GM21367 (cell line): ENCODE data around the gene RBFOX2.

Source experiments
- ATAC-seq: cut with Tn5 transposase; IDR thresholded peaks from one replicate; pipeline ENCODE4 v1.9.1; 2021; ENCODE audit not compliant: unreplicated experiment

The RBFOX2 gene

GRCh38 chr22:35873426-35873825 lies 155.2 kb downstream of the RBFOX2 start:
- ATAC-seq, result no peak

- ATAC-seq, result no peak
Observed at GRCh38 chr22:35872451-35872850, 156.2 kb downstream of the RBFOX2 start.

- ATAC-seq, result no peak
Observed at GRCh38 chr22:35870517-35871293, 157.9 kb downstream of the RBFOX2 start.

GRCh38 chr22:35868938-35869337 lies 159.7 kb downstream of the RBFOX2 start:
- no peak for ATAC-seq

- no peak for ATAC-seq
Observed at GRCh38 chr22:35866651-35867050, 162.0 kb downstream of the RBFOX2 start.

GRCh38 chr22:35864545-35865165 lies 164.0 kb downstream of the RBFOX2 start:
- ATAC-seq, result no peak

GRCh38 chr22:35863432-35863831 lies 165.2 kb downstream of the RBFOX2 start:
- ATAC-seq, result no peak

- no peak for ATAC-seq
Observed at GRCh38 chr22:35862697-35863096, 165.9 kb downstream of the RBFOX2 start.

GRCh38 chr22:35861451-35861850 lies 167.2 kb downstream of the RBFOX2 start:
- ATAC-seq, result no peak

- no peak for ATAC-seq
Observed at GRCh38 chr22:35860837-35861236, 167.8 kb downstream of the RBFOX2 start.

- ATAC-seq, result no peak
Observed at GRCh38 chr22:35860087-35860733, 168.4 kb downstream of the RBFOX2 start.

GRCh38 chr22:35854334-35854733 lies 174.3 kb downstream of the RBFOX2 start:
- ATAC-seq, result no peak

GRCh38 chr22:35852076-35852475 lies 176.5 kb downstream of the RBFOX2 start:
- no peak for ATAC-seq

- ATAC-seq, result no peak
Observed at GRCh38 chr22:35850831-35851230, 177.8 kb downstream of the RBFOX2 start.

- no peak for ATAC-seq
Observed at GRCh38 chr22:35846804-35847203, 181.8 kb downstream of the RBFOX2 start.

GRCh38 chr22:35844886-35845285 lies 183.7 kb downstream of the RBFOX2 start:
- ATAC-seq, result no peak

GRCh38 chr22:35842954-35843353 lies 185.7 kb downstream of the RBFOX2 start:
- ATAC-seq, result no peak

GRCh38 chr22:35842519-35842913 lies 186.1 kb downstream of the RBFOX2 start:
- ATAC-seq, result no peak

GRCh38 chr22:35841907-35842518 lies 186.6 kb downstream of the RBFOX2 start:
- ATAC-seq, result no peak

- ATAC-seq, result no peak
Observed at GRCh38 chr22:35840302-35840739, 188.3 kb downstream of the RBFOX2 start.

GRCh38 chr22:35839841-35840301 lies 188.8 kb downstream of the RBFOX2 start:
- no peak for ATAC-seq
